Measurements from ENCODE around the gene ENC1. TPM values are rescaled to one million over a fixed set of nuclear protein-coding genes. Genes with fewer than 3 reads are reported as not detected.
A peak's percentile ranks its signal among the peaks of the same experiment; 100 is the strongest.

The ENC1 gene
- polyA plus RNA-seq, 3 donors: 6.9 to 9.9 (median 9.6) TPM

DNA sequence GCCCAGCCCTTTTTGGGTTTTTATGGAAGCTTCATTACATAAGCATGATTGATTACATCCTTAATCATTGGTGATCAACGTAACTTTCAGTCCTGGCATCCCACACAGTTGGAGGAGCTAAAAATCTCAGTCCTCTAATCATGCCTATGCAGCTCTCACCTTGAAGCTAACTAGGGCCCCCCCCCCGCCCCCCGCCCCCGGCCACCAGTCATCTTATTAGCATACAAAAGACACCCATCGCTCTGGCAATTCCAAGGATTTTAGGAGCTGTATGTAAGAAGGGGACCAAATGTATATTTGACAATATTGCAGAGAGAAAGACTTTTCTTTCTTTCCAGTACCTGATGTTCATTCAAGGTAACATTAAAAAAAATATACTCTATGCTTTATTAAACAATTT lies 19.0 kb downstream of the ENC1 start:
- intact Hi-C loops (cut with micrococcal nuclease): no loop called here
- Mint-ChIP-seq H3K27me3 (ENCODE audit: low read depth in 3 of 3) (peaks cover 0 to 3% (median 0%) of the 10 kb centered on the region in 3 donors), H3K36me3 (no peaks in the 10 kb centered on the region), H3K27ac (no peak overlapping the region), H3K9me3 (peaks cover 0 to 3% (median 0%) of the 10 kb centered on the region in 7 donors), H3K4me3 (no peak overlapping the region), H3K4me1 (peaks cover 5% of the 10 kb centered on the region)
- no peaks in the 10 kb centered on the region for H3K79me2 ChIP-seq (ENCODE audit: insufficient read depth, low read length)
- H2AFZ ChIP-seq (ENCODE audit: insufficient read depth, low read depth, low read length, poor library complexity, severe bottlenecking): no peak overlapping the region
- H3K4me2 ChIP-seq (replicated peaks; ENCODE audit: extremely low read depth, low read length, poor library complexity, severe bottlenecking): no peak overlapping the region
- no peak overlapping the region for H3K4me3 ChIP-seq (replicated peaks in 1 of 3; ENCODE audit: low read depth in 2 of 3, low read length in 3 of 3)
- no peaks in the 10 kb centered on the region for H3K27me3 ChIP-seq (ENCODE audit: control insufficient read depth in 2 of 2, insufficient read depth in 2 of 2, low read length in 2 of 2)
- H4K20me1 ChIP-seq (ENCODE audit: insufficient read depth, low read length): no peaks in the 10 kb centered on the region
- peaks cover 0 to 2% of the 10 kb centered on the region in 2 donors for H3K36me3 ChIP-seq (replicated peaks in 1 of 2; ENCODE audit: control insufficient read depth in 1 of 2, insufficient read depth in 2 of 2, low read length in 2 of 2)
- DNase-seq: no peak
- TF ChIP-seq CTCF (IDR thresholded peaks at IDR 0.05): no peak
- no peaks in the 10 kb centered on the region for H3K4me1 ChIP-seq (ENCODE audit: control insufficient read depth in 1 of 2, insufficient read depth in 2 of 2, low read length in 2 of 2)
- WGBS (ENCODE audit: insufficient coverage): 80% methylated on average over 1 of the region's 5 CpGs
- no peaks in the 10 kb centered on the region for H3K9me3 ChIP-seq (replicated peaks in 1 of 2; ENCODE audit: control insufficient read depth in 1 of 2, insufficient read depth in 1 of 2, low read length in 2 of 2)
- no peak overlapping the region for H3K9ac ChIP-seq (ENCODE audit: insufficient read depth, low read length, poor library complexity, severe bottlenecking)
- H3K27ac ChIP-seq (ENCODE audit: low read depth in 1 of 2, low read length in 2 of 2): no peak overlapping the region

GRCh38 chr5:74619308-74619707 lies 21.2 kb downstream of the ENC1 start:
- intact Hi-C loops (cut with micrococcal nuclease): no loop called here
- no peak for TF ChIP-seq CTCF (IDR thresholded peaks at IDR 0.05)
- H3K79me2 ChIP-seq (ENCODE audit: insufficient read depth, low read length): no peaks in the 10 kb centered on the region
- no peaks in the 10 kb centered on the region for H4K20me1 ChIP-seq (ENCODE audit: insufficient read depth, low read length)
- H3K4me1 ChIP-seq (ENCODE audit: control insufficient read depth in 1 of 2, insufficient read depth in 2 of 2, low read length in 2 of 2): no peaks in the 10 kb centered on the region
- no peak for DNase-seq
- H3K27ac Mint-ChIP-seq: peak overlapping the region in 2 of 7 donors; percentile 58 to 68
- peaks cover 0 to 1% (median 0%) of the 10 kb centered on the region in 3 donors for H3K27me3 Mint-ChIP-seq (ENCODE audit: low read depth in 3 of 3)
- H3K4me2 ChIP-seq (replicated peaks; ENCODE audit: extremely low read depth, low read length, poor library complexity, severe bottlenecking): no peak overlapping the region
- no peak overlapping the region for H3K4me3 Mint-ChIP-seq
- no peak overlapping the region for H3K27ac ChIP-seq (ENCODE audit: low read depth in 1 of 2, low read length in 2 of 2)
- H3K27me3 ChIP-seq (ENCODE audit: control insufficient read depth in 2 of 2, insufficient read depth in 2 of 2, low read length in 2 of 2): no peaks in the 10 kb centered on the region
- H3K9me3 Mint-ChIP-seq: peaks cover 0 to 3% (median 0%) of the 10 kb centered on the region in 7 donors
- no peak overlapping the region for H3K4me3 ChIP-seq (replicated peaks in 1 of 3; ENCODE audit: low read depth in 2 of 3, low read length in 3 of 3)
- no peak overlapping the region for H2AFZ ChIP-seq (ENCODE audit: insufficient read depth, low read depth, low read length, poor library complexity, severe bottlenecking)
- H3K9me3 ChIP-seq (replicated peaks in 1 of 2; ENCODE audit: control insufficient read depth in 1 of 2, insufficient read depth in 1 of 2, low read length in 2 of 2): no peaks in the 10 kb centered on the region
- H3K9ac ChIP-seq (ENCODE audit: insufficient read depth, low read length, poor library complexity, severe bottlenecking): no peak overlapping the region
- peaks cover 5% of the 10 kb centered on the region for H3K4me1 Mint-ChIP-seq
- WGBS (ENCODE audit: insufficient coverage): 75% methylated on average over 1 of the region's 1 CpG
- no peaks in the 10 kb centered on the region for H3K36me3 ChIP-seq (replicated peaks in 1 of 2; ENCODE audit: control insufficient read depth in 1 of 2, insufficient read depth in 2 of 2, low read length in 2 of 2)
- H3K36me3 Mint-ChIP-seq: no peaks in the 10 kb centered on the region
